HepG2 (cell line): ENCODE data around the gene CTSA. TPM values are rescaled to one million over a fixed set of nuclear protein-coding genes. Genes with fewer than 3 reads are reported as not detected.
A peak's percentile ranks its signal among the peaks of the same experiment; 100 is the strongest.

Experiments used
- ARHGAP35 ChIP-seq: sonication (generic); formaldehyde crosslinking; IDR thresholded peaks from 2 replicates; pipeline ENCODE4 v1.9.0; 2022; ENCODE audit warnings: mild to moderate bottlenecking, inconsistent platforms, moderate library complexity, missing genetic modification reagents, borderline replicate concordance
- CC2D1A ChIP-seq: sonication (generic); formaldehyde crosslinking; IDR thresholded peaks from 2 replicates; pipeline ENCODE4 v1.8.1; 2023; ENCODE audit warnings: mild to moderate bottlenecking, missing genetic modification reagents
- CEBPB ChIP-seq: IDR thresholded peaks from 2 replicates; pipeline ENCODE4 v1.6.1; 2011; ENCODE audit warnings: low read depth, low read length, improper control_type of control experiment, borderline replicate concordance
- FIP1L1 ChIP-seq: fragments of 200-400 bp; formaldehyde crosslinking; IDR thresholded peaks from 2 replicates; pipeline ENCODE4 v1.6.1; 2018; ENCODE audit warnings: low read depth, mild to moderate bottlenecking, low read length, moderate library complexity, borderline replicate concordance; ENCODE audit not compliant: insufficient read depth
- GZF1 ChIP-seq: sonication (generic); formaldehyde crosslinking; IDR thresholded peaks from 2 replicates; pipeline ENCODE4 v1.5.1; 2020; ENCODE audit warnings: mild to moderate bottlenecking, missing genetic modification reagents
- ISL2 ChIP-seq: sonication (generic); formaldehyde crosslinking; IDR thresholded peaks from 2 replicates; pipeline ENCODE4 v1.5.0; 2020; ENCODE audit warnings: missing genetic modification reagents
- KDM1A ChIP-seq: IDR thresholded peaks from 2 replicates; pipeline ENCODE4 v1.6.1; 2016; ENCODE audit warnings: missing compliant biosample characterization
- NPAS2 ChIP-seq: sonication (generic); formaldehyde crosslinking; IDR thresholded peaks from 2 replicates; pipeline ENCODE4 v1.8.0; 2022; ENCODE audit warnings: mild to moderate bottlenecking, missing genetic modification reagents, borderline replicate concordance
- SIX4 ChIP-seq: sonication (generic); formaldehyde crosslinking; IDR thresholded peaks from 2 replicates; pipeline ENCODE4 v1.4.0; 2020; ENCODE audit warnings: missing genetic modification reagents
- SNAI1 ChIP-seq: sonication (generic); formaldehyde crosslinking; IDR thresholded peaks from 2 replicates; pipeline ENCODE4 v1.5.0; 2020; ENCODE audit warnings: mild to moderate bottlenecking, missing genetic modification reagents, borderline replicate concordance
- SP1 ChIP-seq, 2 experiments: fragments of 450-650 bp in 1 of 2; sonication (generic) in 1 of 2; formaldehyde crosslinking in 1 of 2; IDR thresholded peaks; 2 replicates each; pipeline versions ENCODE4 v1.4.0 to v1.6.1; 2016 to 2020; ENCODE audit warnings: missing genetic modification reagents in 1 of 2
- THAP11 ChIP-seq: IDR thresholded peaks from 2 replicates; pipeline ENCODE4 v1.6.1; 2016; ENCODE audit warnings: missing biosample characterization, missing genetic modification reagents
- THYN1 ChIP-seq: sonication (generic); formaldehyde crosslinking; IDR thresholded peaks from 2 replicates; pipeline ENCODE4 v1.8.1; 2023; ENCODE audit warnings: low read depth, mild to moderate bottlenecking, moderate library complexity, missing genetic modification reagents, borderline replicate concordance
- ZBTB21 ChIP-seq: sonication (generic); formaldehyde crosslinking; IDR thresholded peaks from 2 replicates; pipeline ENCODE4 v1.4.0; 2020; ENCODE audit warnings: missing genetic modification reagents
- ZFP62 ChIP-seq: sonication (generic); formaldehyde crosslinking; IDR thresholded peaks from 2 replicates; pipeline ENCODE4 v1.4.0; 2020; ENCODE audit warnings: missing genetic modification reagents
- ZNF557 ChIP-seq: sonication (generic); formaldehyde crosslinking; IDR thresholded peaks from 2 replicates; pipeline ENCODE4 v1.4.0; 2020; ENCODE audit warnings: missing genetic modification reagents
- ZNF709 ChIP-seq: sonication (generic); formaldehyde crosslinking; IDR thresholded peaks from 2 replicates; pipeline ENCODE4 v1.5.0; 2020; ENCODE audit warnings: mild to moderate bottlenecking, missing genetic modification reagents
- ZNF713 ChIP-seq: sonication (generic); formaldehyde crosslinking; IDR thresholded peaks from 2 replicates; pipeline ENCODE4 v1.4.0; 2020; ENCODE audit warnings: mild to moderate bottlenecking, missing genetic modification reagents
- ZNF761 ChIP-seq: sonication (generic); formaldehyde crosslinking; conservative IDR thresholded peaks from 2 replicates; pipeline ENCODE4 v1.4.0; 2020; ENCODE audit warnings: mild to moderate bottlenecking, missing genetic modification reagents
- ZNF766 ChIP-seq: sonication (generic); formaldehyde crosslinking; IDR thresholded peaks from 2 replicates; pipeline ENCODE4 v1.5.0; 2020; ENCODE audit warnings: missing genetic modification reagents, borderline replicate concordance
- ZSCAN25 ChIP-seq: sonication (generic); formaldehyde crosslinking; IDR thresholded peaks from 2 replicates; pipeline ENCODE4 v1.8.0; 2022; ENCODE audit warnings: mild to moderate bottlenecking, missing genetic modification reagents
- ZSCAN29 ChIP-seq: sonication (generic); formaldehyde crosslinking; conservative IDR thresholded peaks from 2 replicates; pipeline ENCODE4 v1.4.0; 2020; ENCODE audit warnings: mild to moderate bottlenecking, missing genetic modification reagents
- polyA plus RNA-seq, 8 experiments: library from polyadenylated mRNA; depleted of rRNA in 3 of 8; stranded (reverse) in 7 of 8; unstranded in 1 of 8; fragments of >200 nt; fragmentation: Illumina TruSeq in 4 of 8; extraction: Trizol in 4 of 8; gene quantifications; 2 replicates each; pipeline versions ENCODE4 v1.2.1 to v1.2.3, GENCODE V29; 2011 to 2016; ENCODE audit warnings: low read depth in 4 of 8, missing spikeins in 1 of 8, mixed read lengths in 1 of 8; ENCODE audit not compliant: insufficient read depth in 1 of 8
- total RNA-seq, 5 experiments: library from RNA; depleted of rRNA; stranded (reverse); fragments of >200 nt; fragmentation: Illumina TruSeq; extraction: Trizol; gene quantifications; 2 replicates each; pipeline ENCODE4 v1.2.3, GENCODE V29; 2016; ENCODE audit warnings: low read depth in 1 of 5
- TF ChIP-seq, protein P1 (sequence below): sonication (generic); formaldehyde crosslinking; IDR thresholded peaks from 2 replicates; pipeline ENCODE4 v1.4.0; 2020; ENCODE audit warnings: missing genetic modification reagents
- TF ChIP-seq, protein P2 (sequence below): sonication (generic); formaldehyde crosslinking; IDR thresholded peaks from 2 replicates; pipeline ENCODE4 v1.5.0; 2020; ENCODE audit warnings: missing genetic modification reagents
- TF ChIP-seq, protein P3 (sequence below): sonication (generic); formaldehyde crosslinking; IDR thresholded peaks from 2 replicates; pipeline ENCODE4 v1.4.0; 2020; ENCODE audit warnings: missing genetic modification reagents

CTSA gene
- total and polyA plus RNA-seq, 2 of the 13 experiments (the other 11 are each of a cell fraction or from before 2014, with no cell fraction given), result 202 to 231 TPM

DNA sequence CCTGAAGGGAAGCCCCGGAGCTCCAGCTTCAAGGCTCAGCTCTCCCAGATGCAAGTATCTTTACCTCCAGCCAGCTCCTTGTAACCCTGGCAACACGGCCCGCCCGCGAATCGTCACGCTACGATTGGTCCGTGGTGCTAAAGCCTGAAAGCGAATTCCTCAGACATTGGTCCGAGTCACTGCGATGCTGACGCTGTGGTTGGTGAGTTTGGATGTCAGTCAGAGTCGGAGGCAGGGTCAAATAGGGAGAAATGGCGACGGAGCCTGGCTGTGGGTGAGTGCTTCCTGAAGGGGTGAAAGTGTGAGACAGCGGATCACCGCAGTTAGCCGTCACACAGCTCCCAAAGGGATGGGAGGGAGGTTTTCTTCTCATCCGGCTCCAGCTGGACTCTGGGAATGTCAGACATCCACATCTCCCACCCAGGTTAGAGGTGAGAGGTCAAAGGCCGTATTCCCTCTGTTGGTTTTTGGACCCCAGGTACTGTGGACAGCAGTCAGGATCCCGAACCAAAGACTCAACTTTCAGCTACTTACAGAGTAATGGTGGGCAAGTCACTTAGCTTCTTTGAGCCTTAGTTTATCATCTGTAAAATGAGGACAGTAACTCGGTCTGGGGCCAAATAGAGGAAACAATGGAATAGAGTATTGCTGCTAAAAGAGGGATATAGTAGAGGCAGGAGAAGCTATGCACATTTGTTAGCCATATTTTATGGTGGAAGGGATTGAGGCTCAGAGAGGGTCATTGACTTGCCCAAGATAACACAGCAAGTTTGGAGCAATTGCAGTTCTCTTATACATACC is 9.9 kb upstream of the CTSA start, which contains the start of gene ZSWIM1 (continued):
- TF ChIP-seq ZNF709 (CRISPR knock-in tag) (no peak), THAP11 (CRISPR knock-in tag) (peak; percentile 80), SP1 (IDR thresholded peaks at IDR 0.05) (no peak), SP1 (CRISPR knock-in tag; IDR thresholded peaks at IDR 0.05) (peak; percentile 50; the same call in 1 of the 2 replicates), ZSCAN25 (CRISPR knock-in tag) (peak; percentile 86; the same call in 1 of the 2 replicates), FIP1L1 (no peak), GZF1 (CRISPR knock-in tag) (peak; percentile 43; the same call in 1 of the 2 replicates), ZSCAN29 (CRISPR knock-in tag) (no peak), KDM1A (CRISPR knock-in tag) (no peak), ZBTB21 (no peak; the same call in 1 of the 2 replicates), SNAI1 (CRISPR knock-in tag) (no peak), SIX4 (CRISPR knock-in tag) (0 out of 2 replicates have a peak, but pooled peaks have one; percentile 41), THYN1 (CRISPR knock-in tag) (no peak), ARHGAP35 (CRISPR knock-in tag) (peak; percentile 92), CC2D1A (CRISPR knock-in tag) (no peak), ZNF557 (peak; percentile 39), ZNF713 (CRISPR knock-in tag) (no peak), CEBPB (no peak), NPAS2 (no peak), ZNF761 (CRISPR knock-in tag) (peak; percentile 91; the same call in 1 of the 2 replicates), ISL2 (CRISPR knock-in tag) (peak; percentile 59; the same call in 1 of the 2 replicates), ZNF766 (CRISPR knock-in tag) (no peak; the same call in none of the 2 replicates), ZFP62 (CRISPR knock-in tag) (no peak)
- TF ChIP-seq, protein P1, sequence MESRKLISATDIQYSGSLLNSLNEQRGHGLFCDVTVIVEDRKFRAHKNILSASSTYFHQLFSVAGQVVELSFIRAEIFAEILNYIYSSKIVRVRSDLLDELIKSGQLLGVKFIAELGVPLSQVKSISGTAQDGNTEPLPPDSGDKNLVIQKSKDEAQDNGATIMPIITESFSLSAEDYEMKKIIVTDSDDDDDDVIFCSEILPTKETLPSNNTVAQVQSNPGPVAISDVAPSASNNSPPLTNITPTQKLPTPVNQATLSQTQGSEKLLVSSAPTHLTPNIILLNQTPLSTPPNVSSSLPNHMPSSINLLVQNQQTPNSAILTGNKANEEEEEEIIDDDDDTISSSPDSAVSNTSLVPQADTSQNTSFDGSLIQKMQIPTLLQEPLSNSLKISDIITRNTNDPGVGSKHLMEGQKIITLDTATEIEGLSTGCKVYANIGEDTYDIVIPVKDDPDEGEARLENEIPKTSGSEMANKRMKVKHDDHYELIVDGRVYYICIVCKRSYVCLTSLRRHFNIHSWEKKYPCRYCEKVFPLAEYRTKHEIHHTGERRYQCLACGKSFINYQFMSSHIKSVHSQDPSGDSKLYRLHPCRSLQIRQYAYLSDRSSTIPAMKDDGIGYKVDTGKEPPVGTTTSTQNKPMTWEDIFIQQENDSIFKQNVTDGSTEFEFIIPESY, result peak; percentile 35; the same call in 1 of the 2 replicates
- TF ChIP-seq, protein P2, sequence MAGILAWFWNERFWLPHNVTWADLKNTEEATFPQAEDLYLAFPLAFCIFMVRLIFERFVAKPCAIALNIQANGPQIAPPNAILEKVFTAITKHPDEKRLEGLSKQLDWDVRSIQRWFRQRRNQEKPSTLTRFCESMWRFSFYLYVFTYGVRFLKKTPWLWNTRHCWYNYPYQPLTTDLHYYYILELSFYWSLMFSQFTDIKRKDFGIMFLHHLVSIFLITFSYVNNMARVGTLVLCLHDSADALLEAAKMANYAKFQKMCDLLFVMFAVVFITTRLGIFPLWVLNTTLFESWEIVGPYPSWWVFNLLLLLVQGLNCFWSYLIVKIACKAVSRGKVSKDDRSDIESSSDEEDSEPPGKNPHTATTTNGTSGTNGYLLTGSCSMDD, result no peak
- TF ChIP-seq, protein P3, sequence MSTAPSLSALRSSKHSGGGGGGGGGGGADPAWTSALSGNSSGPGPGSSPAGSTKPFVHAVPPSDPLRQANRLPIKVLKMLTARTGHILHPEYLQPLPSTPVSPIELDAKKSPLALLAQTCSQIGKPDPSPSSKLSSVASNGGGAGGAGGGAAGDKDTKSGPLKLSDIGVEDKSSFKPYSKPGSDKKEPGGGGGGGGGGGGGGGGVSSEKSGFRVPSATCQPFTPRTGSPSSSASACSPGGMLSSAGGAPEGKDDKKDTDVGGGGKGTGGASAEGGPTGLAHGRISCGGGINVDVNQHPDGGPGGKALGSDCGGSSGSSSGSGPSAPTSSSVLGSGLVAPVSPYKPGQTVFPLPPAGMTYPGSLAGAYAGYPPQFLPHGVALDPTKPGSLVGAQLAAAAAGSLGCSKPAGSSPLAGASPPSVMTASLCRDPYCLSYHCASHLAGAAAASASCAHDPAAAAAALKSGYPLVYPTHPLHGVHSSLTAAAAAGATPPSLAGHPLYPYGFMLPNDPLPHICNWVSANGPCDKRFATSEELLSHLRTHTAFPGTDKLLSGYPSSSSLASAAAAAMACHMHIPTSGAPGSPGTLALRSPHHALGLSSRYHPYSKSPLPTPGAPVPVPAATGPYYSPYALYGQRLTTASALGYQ (CRISPR knock-in tag), result peak; percentile 52; the same call in 1 of the 2 replicates
